NCI-H345 treated with DMSO at 0.1 percent for 48 hours (cell line): ENCODE results near the gene VSTM5.

ENCODE experiments used
- DNase-seq: peaks from one replicate; lab custom pipeline; 2025; ENCODE audit not compliant: unreplicated experiment; lab: John Stamatoyannopoulos, UW

Gene VSTM5

DNA sequence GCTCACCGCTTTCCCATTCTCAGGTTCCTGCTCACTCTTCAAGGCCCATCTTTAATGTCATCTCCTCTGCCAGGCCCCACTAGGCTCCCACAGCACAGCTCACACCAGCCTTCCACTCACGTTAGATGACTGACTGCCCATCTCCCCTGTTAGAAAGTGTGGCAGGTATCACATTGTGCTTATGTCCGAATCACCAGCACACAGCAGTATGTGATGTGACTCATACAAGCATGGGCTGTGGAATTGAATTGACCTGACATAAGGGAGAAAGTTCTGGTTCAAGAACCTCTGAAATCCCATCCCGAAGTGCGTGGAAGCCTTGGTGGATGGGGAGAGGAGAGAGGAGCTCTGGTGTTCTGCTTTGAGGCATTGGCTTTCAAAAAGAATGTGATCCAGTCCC lies 6.5 kb downstream of the VSTM5 start:
- no peak for DNase-seq

DNA sequence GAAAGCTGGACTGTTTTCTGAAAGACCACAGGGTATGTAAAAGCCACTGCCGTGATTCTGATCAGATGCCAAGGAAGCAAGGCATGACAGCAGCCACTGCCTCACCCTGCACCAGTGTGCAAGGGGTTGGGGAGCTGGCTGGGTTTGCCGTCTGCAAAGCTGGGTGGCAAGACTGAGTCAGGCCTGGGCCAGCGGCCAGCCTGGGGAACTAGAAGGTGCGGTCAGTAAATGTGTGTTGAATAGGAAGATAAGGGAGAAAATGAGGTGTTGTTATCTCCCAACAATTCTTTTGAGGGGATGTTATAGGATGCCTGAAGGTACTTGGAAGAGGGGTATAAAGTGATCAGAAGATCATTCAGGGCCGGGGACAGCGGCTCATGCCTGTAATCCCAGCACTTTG lies 8.0 kb downstream of the VSTM5 start:
- DNase-seq = no peak

DNA sequence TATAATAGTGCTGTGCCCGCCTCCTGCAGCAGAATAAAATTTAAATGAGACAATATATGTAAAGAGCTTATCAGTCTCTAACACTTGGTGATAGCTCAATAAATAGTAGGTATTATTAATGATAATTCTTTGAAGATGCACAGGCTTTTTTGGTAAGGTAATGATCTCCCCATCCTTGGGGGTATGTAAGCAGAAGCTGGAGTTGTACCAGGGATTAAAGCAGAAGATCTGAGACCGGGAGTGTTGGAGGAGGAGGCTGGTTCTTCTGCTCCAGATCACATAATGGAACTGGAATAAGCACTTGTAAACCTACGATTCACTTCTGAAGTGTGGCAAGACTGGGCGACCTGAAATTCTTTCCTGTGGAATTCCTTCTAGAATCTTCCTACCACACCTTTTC lies 8.4 kb downstream of the VSTM5 start:
- no peak for DNase-seq

DNA sequence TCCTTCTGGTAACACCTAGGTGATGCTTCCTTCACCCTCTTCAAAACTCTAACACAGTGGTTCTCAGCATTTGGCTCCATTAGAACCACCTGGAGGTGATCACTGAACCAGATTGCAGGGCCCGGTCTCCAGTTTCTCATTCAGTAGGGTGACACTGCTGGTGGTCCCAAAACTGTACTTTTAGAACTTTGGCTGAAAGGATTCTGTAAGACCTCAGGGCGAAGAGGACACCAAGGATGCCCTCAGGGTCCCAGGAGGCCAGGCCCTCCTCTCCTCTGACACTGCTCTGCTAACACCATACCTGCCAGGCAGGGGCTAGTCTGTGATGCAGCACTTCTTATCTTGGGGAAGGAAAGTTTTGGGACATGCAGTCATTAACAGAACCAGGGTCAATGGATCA lies 9.0 kb downstream of the VSTM5 start:
- DNase-seq = no peak

DNA sequence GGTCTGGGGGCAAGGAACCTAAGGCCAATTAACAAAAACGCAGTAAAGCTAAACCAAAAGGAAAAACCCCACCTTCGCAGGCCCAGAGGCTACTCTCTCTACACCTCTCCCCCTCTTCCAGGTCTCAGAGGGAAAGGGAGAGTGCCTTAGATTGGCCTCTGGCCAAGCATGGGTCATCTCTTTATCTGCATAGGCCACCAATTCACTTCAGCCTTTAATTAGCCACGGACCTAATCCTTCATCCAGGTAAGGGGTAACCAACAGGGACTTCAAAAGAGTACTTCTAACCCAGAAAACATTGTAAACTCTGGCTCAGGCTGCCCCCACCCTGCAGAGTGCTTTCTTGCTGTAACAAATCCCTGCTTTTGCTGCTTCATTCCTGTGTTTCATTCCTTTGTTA lies 9.4 kb downstream of the VSTM5 start:
- DNase-seq = no peak

DNA sequence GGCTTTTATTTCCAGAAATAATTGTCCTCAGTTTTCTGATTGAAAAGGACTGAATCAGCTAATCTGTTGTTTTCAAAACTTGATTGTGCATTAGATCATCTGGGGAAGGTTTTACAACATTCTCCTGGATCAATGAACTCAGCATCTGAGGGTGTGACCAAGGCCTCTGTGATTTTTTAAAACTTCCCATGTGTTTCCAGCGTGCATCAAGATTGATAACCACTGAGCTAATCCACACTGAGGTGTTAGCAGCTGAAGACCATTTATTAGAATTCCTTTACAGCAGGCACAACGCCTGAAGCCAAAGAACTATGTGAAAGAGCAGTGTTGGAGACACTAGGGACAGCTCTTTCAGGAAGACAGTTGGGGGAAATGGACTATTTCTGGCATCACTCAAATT lies 10.2 kb downstream of the VSTM5 start:
- DNase-seq = no peak

DNA sequence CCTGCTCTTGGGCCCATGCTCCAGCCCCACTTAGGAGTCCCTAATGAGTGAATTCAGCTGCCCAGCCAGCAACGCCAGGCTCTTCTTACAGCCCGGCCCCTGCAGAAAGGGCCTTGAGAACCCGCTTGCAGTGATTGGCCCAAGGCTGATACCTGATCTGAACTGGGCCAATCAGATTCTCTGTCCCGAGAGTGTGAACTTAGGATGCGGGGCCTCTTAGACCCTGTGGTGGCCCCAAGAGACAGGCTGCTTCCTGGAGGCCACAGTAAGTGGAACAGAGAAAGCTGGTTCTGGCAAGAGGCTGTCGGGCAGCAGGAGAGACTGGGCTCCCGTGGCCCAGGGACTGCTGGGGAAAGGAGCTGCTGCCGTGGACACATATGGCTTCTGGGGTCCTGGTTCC lies 11.5 kb downstream of the VSTM5 start:
- no peak for DNase-seq

DNA sequence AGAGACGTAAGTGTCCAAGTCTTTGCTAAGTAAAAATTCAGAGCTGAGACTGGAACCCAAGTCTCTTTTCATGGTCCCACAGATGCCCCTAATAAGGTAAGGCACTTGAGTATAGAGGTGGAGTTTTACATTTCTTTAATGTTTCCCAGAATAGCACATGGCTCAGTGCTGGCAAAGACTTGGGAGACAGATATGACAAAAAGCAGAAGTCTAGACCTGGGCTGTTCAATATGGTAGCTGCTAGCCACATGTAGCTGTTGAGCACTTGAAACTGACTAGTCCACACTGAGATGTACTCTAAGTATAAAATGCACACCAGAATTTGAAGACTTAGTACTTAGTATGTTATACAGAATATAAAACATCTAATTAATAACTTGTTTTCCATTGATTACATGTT lies 17.6 kb downstream of the VSTM5 start:
- DNase-seq = no peak

DNA sequence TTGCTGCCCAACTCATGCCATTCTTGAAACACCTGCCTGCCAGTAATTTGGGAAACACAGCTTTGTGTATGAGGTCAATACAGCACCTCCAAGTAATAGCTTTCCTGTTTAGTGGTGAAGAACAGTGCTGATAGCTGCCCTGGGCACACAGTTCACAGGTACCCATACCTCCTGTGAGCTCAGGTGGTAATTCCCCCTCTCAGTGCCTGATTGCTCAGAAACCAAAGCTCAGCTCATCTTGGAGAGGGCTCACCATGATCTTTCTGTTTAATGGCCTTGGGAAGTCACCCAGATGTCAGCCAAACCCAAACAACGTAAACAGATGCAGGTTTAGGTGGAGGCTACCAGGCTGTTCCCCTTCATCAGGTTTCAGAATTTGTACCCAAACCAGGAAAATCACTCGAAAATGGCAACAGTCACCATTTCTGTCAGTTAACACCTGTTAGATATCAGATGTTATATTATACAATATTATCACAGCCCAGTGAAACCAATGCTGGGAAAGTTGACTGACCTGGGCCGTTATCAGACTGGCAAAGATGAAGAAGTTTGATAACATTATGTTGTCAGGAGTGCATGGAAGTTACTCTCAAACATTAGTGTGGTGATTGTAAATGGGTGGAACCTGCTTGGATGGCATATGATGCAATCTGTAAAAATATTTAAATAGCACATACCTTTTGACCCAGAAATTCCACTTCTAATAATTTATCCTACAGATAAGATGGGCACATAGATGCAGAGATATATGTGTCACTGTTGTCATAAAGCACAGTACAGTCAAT lies 18.9 kb downstream of the VSTM5 start:
- DNase-seq = no peak

DNA sequence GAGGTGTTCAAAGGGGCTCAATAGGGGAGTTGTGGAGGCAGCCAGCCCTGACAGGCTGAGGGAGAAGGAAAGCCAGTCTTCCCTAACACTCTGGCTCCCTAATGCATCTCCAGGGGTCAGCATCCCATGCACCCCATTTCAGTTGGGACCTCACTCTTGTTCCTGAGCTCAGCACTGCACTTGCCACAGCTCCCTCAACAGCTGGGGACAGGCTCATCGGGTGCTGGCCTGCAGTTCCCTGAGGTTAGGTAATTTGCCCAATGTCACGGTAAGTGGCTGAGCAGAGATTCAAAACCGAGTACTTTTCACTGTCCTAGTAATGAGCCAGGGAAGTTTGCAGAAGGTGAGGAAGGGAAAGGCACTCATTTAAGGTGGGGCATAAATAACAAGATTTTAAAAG lies 20.8 kb downstream of the VSTM5 start:
- no peak for DNase-seq

DNA sequence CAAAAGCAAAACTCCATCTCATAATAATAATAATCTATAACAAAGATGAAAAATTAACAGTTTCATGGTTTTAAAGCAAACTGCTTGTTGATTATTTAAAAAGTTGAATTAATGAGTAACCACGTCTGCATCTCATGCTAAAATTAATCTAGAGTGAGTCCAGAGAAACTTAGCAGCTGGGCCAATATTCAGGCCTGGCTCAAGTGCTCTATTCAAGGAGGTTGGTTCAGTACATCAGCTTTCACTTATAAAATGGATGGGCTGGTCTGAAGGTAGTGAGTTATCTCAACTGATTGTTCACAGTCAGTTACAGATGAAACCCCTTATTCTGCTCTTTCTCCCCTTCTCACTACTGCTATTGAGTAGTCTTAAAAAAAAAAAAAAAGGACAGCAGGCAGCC lies 23.1 kb downstream of the VSTM5 start:
- no peak for DNase-seq

DNA sequence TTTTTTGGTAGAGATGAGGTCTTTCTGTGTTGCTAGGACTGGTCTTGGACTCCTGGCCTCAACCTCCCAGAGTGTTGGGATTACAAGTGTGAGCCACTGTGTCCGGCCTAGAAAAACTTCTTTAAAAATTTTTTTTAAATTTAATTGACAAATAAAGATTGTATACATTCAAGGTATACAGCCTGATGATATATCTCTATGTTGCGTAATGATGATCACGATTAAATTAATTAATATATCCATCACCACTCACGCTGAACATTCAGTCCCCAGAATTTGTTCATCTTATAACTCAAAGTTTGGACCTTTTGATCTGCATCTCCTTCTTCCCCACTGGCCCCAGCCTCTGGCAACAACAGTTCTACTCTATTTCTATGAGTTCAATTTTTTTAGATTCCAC lies 27.2 kb downstream of the VSTM5 start:
- no peak for DNase-seq

DNA sequence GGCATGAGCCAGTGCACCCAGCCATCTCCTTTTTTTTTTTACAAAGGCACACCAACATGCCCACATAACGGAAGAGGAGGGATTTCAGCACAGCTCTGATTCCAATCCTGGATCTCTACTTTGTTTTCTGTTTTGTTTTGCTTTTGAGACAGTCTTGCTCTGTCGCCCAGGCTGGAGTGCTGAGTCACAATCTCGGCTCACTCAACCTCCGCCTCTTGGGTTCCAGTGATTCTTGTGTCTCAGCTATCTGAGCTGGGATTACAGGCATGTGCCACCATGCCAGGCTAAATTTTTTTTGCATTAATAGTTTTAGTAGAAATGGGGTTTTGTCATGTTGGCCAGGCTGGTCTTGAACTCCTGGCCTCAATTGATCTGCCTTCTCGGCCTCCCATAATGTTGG lies 28.1 kb downstream of the VSTM5 start:
- DNase-seq = no peak

DNA sequence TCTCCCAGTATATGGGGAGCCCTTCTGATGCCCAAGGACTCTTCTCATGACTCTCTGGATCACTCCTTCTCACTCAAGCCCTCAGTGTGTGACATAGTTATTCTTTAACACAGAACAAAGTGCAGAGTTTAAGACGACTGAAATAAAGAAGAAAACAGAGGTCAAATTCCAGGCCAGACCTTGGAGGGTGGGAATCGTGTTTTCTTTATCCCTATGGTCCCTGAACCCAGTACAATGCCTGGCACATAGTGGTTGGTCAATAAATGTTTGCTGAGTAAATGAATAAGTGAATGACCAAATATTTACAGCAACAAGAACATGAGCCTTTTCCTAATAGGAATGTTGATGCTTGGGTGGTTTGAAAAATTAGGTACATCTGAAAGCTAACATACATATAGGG lies 28.8 kb downstream of the VSTM5 start:
- DNase-seq = no peak

DNA sequence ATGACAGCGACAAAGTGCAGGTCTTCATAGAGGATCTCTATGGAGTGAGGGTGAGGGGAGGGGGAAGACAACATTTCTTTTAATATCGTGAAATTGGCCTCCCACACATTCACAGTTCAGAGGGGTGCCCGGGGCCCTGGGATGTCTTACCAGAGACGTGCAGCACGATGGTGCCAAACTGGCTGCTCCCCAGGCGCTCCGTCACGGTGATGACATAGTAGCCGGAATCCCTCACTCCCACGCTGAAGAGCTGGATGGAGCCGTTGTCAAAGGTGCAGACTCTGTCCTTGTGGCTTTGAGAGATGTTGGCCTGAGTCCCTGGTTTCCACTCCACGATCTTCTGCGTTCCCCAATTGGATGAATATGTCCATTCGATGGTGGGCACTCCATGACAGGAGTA lies 29.6 kb downstream of the VSTM5 start:
- no peak for DNase-seq

DNA sequence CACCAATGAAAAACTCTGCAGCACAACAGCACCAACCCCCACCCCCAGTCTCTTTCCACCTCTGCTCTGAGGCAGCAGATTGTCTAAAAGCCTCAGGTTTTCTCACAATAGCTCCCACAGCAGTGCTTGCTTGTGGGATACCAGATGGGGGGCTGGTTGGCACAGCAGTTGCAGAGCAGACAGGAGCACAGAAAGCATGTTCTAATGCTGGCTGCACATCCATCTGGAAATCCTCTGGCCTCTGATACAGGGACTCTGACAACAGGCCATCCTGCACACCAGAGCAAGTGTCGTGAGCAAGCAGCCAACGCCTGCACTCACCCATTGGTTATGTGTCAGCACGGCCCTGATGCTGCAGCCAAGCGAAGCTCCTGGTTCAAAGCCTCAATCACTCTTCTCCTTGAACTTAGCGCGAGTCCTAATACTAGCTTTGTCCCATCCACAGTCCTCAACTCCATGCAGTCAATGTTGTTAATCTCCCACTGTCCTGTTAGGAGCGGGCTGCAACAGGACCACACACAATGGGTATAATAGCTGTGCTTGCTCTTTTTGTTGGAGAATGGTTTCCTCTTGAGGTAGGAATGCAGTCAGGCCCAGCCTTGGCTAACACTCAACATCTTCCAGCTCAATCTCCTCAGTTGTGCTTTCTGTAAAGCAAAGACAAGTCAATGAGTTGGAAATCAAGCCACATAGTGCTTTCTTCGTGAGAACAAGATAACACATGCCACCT lies 30.3 kb downstream of the VSTM5 start:
- DNase-seq = no peak

DNA sequence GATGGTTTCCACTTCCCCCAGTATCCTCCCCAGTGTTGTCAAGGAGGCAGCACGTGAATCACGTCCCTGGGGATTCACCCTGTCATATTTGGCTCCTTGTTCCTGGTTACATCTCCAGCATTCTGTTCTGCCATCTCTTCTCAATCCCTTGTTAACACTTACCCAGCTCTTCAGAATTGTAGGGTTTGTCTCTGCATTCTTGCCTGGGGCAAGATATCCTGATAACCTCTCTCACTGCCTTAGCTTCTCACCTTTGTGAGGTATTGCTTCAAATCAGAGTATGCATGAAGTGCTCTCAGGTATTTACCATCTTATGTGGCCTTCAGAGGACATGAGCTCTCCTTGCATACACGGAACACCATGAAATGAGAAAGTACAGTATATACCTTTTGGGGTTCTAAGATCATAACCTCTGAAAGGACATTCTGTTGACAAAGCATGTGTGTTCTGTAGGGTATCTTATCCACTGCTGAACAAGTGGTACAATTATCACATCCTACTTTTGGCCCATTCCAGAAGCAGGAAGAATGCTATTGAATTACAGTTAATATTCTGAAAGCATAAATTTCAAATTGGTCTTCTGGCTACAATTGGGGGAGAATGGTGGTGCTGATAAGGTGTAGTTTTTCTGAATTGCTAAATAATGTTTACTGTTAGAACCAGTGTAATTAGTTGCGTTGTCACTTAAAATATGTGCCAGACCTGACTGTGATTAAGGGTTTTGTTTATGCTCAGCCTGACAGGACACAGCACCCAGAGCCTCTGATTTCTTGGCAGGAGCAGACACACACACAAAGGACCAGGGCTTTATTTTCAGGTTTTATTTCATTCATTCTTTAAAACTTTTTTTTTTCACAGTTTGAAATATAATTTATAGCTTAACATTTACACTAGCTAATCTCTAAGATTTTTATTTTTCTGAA lies 32.7 kb downstream of the VSTM5 start:
- DNase-seq = no peak

DNA sequence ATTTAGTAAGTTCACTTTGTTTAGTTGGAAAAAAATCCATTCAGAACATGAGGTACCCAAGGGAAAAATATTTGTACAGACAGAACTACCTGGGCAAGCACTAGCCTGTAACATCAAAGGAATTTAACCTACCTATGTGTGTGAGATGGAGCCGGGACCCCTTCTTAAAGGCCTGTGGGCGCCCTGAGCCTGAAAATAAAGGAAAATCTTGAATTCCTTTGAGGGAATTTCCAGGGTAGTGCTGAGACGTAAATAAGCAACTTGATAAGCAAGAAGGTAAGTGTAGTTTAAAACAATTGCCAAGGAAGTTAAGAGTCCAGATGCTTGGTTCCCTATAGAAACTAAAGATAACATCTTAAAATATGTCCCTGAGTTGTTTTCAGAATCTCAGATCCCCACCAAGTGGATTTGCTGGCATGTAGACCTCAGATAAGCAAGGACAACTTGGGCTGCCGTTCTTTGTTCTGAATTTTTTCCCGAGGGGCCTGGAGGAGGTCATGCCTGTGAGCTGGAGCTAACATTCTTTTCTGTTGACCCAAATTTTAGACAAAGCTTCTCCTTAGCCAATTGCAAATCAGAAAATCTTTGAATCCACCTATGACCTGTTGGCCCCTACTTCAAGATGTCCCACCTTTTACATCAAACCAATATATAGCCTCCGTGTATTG lies 35.3 kb downstream of the VSTM5 start:
- DNase-seq = no peak

DNA sequence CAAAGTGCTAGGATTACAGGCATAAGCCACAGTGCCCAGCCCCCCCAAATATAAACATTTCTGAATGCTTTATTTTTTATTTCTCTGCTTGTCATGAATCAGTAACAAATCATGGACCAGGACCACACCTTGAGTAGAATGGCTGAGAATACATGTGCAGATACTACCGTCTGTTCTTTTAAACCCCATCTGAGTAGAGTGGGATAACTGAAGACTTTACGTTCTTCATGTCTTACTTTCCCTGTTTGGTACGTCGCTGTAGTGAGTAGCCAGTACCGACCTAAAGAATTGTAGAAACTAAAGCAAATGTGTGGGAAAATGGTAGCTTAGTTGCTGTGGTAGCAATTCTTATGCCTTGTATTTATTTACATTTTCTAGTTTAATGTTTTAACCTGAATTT lies 36.4 kb downstream of the VSTM5 start:
- no peak for DNase-seq

DNA sequence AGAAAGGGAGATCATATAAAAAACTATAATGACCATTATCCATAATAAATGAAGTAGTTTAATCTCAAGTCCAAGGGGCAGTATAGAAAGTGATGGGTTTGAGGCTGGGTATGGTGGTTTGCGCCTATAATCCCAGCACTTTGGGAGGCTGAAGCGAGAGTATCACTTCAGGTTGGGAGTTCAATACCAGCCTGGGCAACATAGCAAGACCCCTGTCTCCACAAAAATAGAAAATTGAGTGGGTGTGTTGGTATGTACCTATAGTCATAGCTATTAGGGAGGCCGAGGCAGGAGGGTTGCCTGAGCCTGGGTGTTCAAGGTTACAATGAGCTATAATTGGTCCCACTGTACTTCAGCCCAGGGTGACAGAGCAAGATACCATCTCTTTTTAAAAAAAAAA lies 42.4 kb downstream of the VSTM5 start:
- DNase-seq = no peak

DNA sequence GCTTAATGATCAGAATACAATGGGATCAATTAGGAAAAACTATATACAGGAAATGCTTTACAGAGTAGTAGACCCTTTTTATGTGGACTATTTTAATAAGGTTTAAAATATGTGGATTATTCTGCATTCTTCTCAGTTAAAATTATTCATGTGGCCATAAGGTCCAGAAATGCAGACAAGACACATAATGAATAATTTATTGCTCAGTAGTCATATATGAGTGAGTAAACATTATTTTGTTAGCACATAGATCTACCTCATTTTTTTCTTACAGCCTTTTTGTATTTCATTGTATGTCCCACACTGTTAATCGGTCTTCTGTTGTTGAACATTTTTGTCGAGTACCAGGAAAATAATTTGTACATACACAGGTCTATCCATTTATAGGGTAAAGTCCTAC lies 45.5 kb downstream of the VSTM5 start:
- no peak for DNase-seq
